Peyer's patch (tissue), 4 donors: ENCODE measurements around the gene ZC3H18.

Experiments used
- POLR2A ChIP-seq, 2 donors: fragments of 450-650 bp; IDR thresholded peaks; one replicate each; pipeline ENCODE4 v1.5.1; 2017; ENCODE audit warnings: antibody characterized with exemption in 2 of 2, mild to moderate bottlenecking in 2 of 2, moderate library complexity in 2 of 2
- TF ChIP-seq, protein P1 (sequence below), 6 experiments: fragments of 450-650 bp in 4 of 6; fragments of 200-600 bp in 2 of 6; sonication (generic) in 1 of 6; IDR thresholded peaks; one replicate each; pipeline ENCODE4 v1.5.1; 2017 to 2019; ENCODE audit warnings: antibody characterized with exemption in 6 of 6, mild to moderate bottlenecking in 3 of 6, moderate library complexity in 1 of 6

DNA sequence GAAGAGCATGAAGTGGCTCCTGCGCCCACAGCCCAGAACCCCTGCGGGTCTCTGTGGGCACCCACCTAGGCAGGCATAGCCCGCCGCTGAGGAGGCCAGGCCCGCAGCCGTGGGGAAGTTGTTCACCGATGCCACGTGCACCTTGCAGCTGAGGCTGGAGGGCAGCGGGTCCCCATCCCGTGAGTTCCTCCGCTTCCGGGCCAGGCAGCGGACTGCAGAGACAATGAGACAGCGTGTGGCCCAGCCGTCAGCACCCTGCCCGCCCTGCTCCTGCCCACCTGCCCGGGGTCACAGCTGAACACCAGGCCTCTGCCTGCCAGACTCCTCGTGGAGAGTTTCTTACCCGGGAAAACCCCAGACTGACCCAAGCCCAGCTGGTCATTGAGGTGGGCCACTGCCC is 87.2 kb downstream of the ZC3H18 start:
- TF ChIP-seq, protein P1, sequence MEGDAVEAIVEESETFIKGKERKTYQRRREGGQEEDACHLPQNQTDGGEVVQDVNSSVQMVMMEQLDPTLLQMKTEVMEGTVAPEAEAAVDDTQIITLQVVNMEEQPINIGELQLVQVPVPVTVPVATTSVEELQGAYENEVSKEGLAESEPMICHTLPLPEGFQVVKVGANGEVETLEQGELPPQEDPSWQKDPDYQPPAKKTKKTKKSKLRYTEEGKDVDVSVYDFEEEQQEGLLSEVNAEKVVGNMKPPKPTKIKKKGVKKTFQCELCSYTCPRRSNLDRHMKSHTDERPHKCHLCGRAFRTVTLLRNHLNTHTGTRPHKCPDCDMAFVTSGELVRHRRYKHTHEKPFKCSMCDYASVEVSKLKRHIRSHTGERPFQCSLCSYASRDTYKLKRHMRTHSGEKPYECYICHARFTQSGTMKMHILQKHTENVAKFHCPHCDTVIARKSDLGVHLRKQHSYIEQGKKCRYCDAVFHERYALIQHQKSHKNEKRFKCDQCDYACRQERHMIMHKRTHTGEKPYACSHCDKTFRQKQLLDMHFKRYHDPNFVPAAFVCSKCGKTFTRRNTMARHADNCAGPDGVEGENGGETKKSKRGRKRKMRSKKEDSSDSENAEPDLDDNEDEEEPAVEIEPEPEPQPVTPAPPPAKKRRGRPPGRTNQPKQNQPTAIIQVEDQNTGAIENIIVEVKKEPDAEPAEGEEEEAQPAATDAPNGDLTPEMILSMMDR (IDR thresholded peaks at IDR 0.05) = no peak
- no peak for TF ChIP-seq POLR2A (IDR thresholded peaks at IDR 0.05)
